Naive thymus-derived CD4-positive, alpha-beta T cell (primary cell): ENCODE data around the gene IP6K1. TPM values are rescaled to one million over a fixed set of nuclear protein-coding genes. Genes with fewer than 3 reads are reported as not detected.
"Not testable (repeated sequence)": the region's sequence is repeated elsewhere in the genome, so short reads cannot be mapped to it uniquely, and the experiment has no call there.

Source experiments
- ATAC-seq: fragments of 150-1000 bp; cut with Tn5 transposase; 2 replicates; pipeline ENCODE4 v1.10.0; 2021; ENCODE audit warnings: mild to moderate bottlenecking, moderate library complexity
- CTCF ChIA-PET: fragments of 350-600 bp; sonication (Branson Sonifier 250); formaldehyde crosslinking; loops from one replicate; lab custom pipeline; 2021; ENCODE audit warnings: antibody characterized with exemption; lab: Charles Lee
- POLR2A ChIA-PET: fragments of 350-600 bp; sonication (Branson Sonifier 250); formaldehyde crosslinking; loops from one replicate; lab custom pipeline; 2021; ENCODE audit warnings: antibody characterized with exemption, inconsistent platforms; lab: Charles Lee
- DNase-seq, 9 donors: peaks; one replicate each; pipeline versions ENCODE4 v3.0.0 to v3.0.0-alpha.2; 2020 to 2022; ENCODE audit warnings: mixed read lengths in 1 of 9
- H3K27ac ChIP-seq: one replicate; pipeline ENCODE4 v1.7.0; 2013; ENCODE audit warnings: mild to moderate bottlenecking, low read depth, low read length, moderate library complexity
- H3K27me3 ChIP-seq, 2 donors: one replicate each; pipeline ENCODE4 v1.7.0; 2013; ENCODE audit warnings: low read length in 2 of 2, mild to moderate bottlenecking in 2 of 2, moderate library complexity in 2 of 2; ENCODE audit not compliant: control insufficient read depth in 2 of 2, insufficient read depth in 2 of 2
- H3K36me3 ChIP-seq, 3 experiments: 1 replicate in 2 of 3; 2 replicates in 1 of 3; pipeline ENCODE4 v1.7.0; 2013; ENCODE audit warnings: low read length in 3 of 3, mild to moderate bottlenecking in 3 of 3, moderate library complexity in 1 of 3; ENCODE audit not compliant: insufficient read depth in 3 of 3, control insufficient read depth in 2 of 3
- H3K4me1 ChIP-seq, 2 donors: one replicate each; pipeline ENCODE4 v1.7.0; 2013; ENCODE audit warnings: low read length in 2 of 2, mild to moderate bottlenecking in 2 of 2, moderate library complexity in 1 of 2; ENCODE audit not compliant: control insufficient read depth in 2 of 2, insufficient read depth in 2 of 2
- H3K4me3 ChIP-seq: 2 replicates; pipeline ENCODE4 v1.7.0; 2013; ENCODE audit warnings: mild to moderate bottlenecking, low read length
- H3K9me3 ChIP-seq, 3 experiments: 1 replicate in 2 of 3; 2 replicates in 1 of 3; pipeline ENCODE4 v1.7.0; 2013; ENCODE audit warnings: low read length in 3 of 3; ENCODE audit not compliant: control insufficient read depth in 2 of 3
- H3K27ac Mint-ChIP-seq, 9 donors: one replicate each; pipeline ENCODE4 v1.8.0; 2020 to 2022; ENCODE audit warnings: mixed read lengths in 9 of 9, mild to moderate bottlenecking in 8 of 9, moderate library complexity in 5 of 9, inconsistent platforms in 2 of 9
- H3K27me3 Mint-ChIP-seq, 5 donors: one replicate each; pipeline ENCODE4 v1.8.0; 2021 to 2022; ENCODE audit warnings: mixed read lengths in 5 of 5, mild to moderate bottlenecking in 1 of 5
- H3K36me3 Mint-ChIP-seq, 5 donors: one replicate each; pipeline ENCODE4 v1.8.0; 2020 to 2022; ENCODE audit warnings: mixed read lengths in 5 of 5, mild to moderate bottlenecking in 3 of 5, inconsistent platforms in 1 of 5
- H3K4me1 Mint-ChIP-seq, 7 donors: one replicate each; pipeline ENCODE4 v1.8.0; 2020 to 2022; ENCODE audit warnings: mixed read lengths in 7 of 7, mild to moderate bottlenecking in 3 of 7, inconsistent platforms in 1 of 7
- H3K4me3 Mint-ChIP-seq, 10 donors: one replicate each; pipeline ENCODE4 v1.8.0; 2020 to 2022; ENCODE audit warnings: mild to moderate bottlenecking in 10 of 10, mixed read lengths in 10 of 10, moderate library complexity in 6 of 10, inconsistent platforms in 2 of 10
- H3K9me3 Mint-ChIP-seq, 11 donors: one replicate each; pipeline ENCODE4 v1.8.0; 2020 to 2022; ENCODE audit warnings: mixed read lengths in 11 of 11, mild to moderate bottlenecking in 4 of 11, inconsistent platforms in 1 of 11, moderate library complexity in 1 of 11
- intact Hi-C, 2 donors: fragments of 100-400 bp; cut with micrococcal nuclease; formaldehyde crosslinking; loops; one replicate each; pipeline ENCODE4 v1.15.1; 2023
- polyA plus RNA-seq, 2 donors: library from polyadenylated mRNA; unstranded; fragments of 300-500 nt; fragmentation: Illumina TruSeq; gene quantifications; one replicate each; pipeline ENCODE4 v1.2.3, GENCODE V29; 2021
- total RNA-seq, 6 experiments: library from RNA in 5 of 6; stranded (reverse) in 5 of 6; gene quantifications; 1 replicate in 5 of 6; 2 replicates in 1 of 6; pipeline ENCODE4 v1.2.3 and lab custom pipeline; 2021 to 2026

The IP6K1 gene
- total and polyA plus RNA-seq, 7 experiments from 2014 or later: 18.4 to 57.0 (median 45.4) TPM

DNA sequence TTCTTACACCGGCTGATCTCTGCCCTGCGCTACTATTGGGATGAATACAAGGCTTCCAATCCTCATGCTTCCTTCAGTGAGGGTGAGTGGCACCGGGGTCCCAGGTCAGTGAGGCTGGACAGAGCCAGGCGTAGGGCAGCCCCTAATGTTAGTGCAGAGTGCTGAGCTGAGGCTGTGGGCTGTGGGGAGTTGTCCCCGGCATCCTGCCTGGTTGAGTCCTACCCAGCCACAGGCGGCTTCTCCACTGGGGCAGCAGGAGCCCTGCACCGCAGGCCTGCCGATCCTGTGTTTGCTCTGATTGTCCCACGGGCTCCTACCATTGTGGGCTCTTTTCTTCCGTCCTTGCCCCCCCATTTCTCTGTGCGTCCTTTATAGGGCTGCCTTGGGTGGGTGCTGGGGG, 83.7 kb downstream of the IP6K1 start:
- Histone ChIP-seq H3K27me3 (no peaks in the 10 kb centered on the region), H3K4me1 (no peaks in the 10 kb centered on the region), H3K36me3 (peaks cover 0 to 88% (median 0%) of the 10 kb centered on the region in 3 experiments), H3K4me3 (no peak overlapping the region), H3K27ac (no peak overlapping the region), H3K9me3 (no peaks in the 10 kb centered on the region)
- H3K4me3 Mint-ChIP-seq: no peak overlapping the region
- no peaks in the 10 kb centered on the region for H3K27me3 Mint-ChIP-seq
- H3K9me3 Mint-ChIP-seq: no peaks in the 10 kb centered on the region
- H3K36me3 Mint-ChIP-seq: peaks cover 0 to 10% (median 2%) of the 10 kb centered on the region in 5 donors
- no peak for DNase-seq
- no peak for ATAC-seq
- intact Hi-C loops: loop anchor here (1.0 kb wide), 5 partner anchors 17 to 163 kb away; partner anchors contain the start of gene AMIGO3 (in 2 of the 2)
- POLR2A ChIA-PET: no interaction called here
- H3K4me1 Mint-ChIP-seq: peaks cover 0 to 7% (median 0%) of the 10 kb centered on the region in 7 donors
- CTCF ChIA-PET: interaction anchor here (0.5 to 1.0 kb wide), 3 partner anchors 120 to 163 kb away, joined by 3 to 4 read pairs (median 3); no protein-coding TSS in a partner anchor
- H3K27ac Mint-ChIP-seq: peak overlapping the region in 1 of 9 donors; percentile 72

DNA sequence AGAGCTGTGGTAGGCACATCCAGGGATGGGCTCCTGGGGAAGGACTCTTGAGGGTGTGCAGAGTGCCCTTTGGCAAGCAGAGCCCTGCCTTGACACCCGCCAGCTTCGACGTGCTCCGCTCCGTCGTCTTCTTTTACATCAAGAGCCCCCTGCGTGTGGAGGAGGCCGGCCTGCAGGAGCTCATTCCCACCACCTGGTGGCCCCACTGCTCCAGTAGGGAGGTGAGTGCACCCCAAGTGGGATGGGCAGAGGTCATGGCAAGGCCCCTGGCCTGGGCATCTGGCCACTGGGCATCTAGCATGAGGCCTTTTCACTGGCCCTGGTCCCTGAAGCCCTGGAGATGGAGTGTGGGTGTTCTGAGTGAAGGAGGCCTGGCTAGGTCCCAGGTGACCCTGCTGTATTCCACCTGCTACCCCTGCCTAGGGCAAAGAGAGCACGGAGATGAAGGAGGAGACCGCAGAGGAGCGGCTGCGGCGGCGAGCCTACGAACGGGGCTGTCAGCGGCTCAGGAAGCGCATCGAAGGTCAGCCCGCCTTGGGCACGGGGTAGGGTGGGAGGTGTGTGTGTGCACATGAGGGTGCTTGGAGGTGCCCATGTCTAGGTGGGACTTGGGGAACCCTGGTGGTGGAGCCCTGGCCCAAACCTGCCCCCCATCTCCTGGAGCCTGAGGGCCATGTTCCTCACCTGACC, 84.8 kb downstream of the IP6K1 start:
- CTCF ChIA-PET: interaction anchor here (0.8 to 1.9 kb wide), 3 partner anchors 30 to 162 kb away, joined by 3 to 8 read pairs (median 4); no protein-coding TSS in a partner anchor
- Histone ChIP-seq H3K27me3 (no peaks in the 10 kb centered on the region), H3K27ac (no peak overlapping the region), H3K4me3 (no peak overlapping the region), H3K36me3 (peaks cover 0 to 83% (median 0%) of the 10 kb centered on the region in 3 experiments), H3K9me3 (no peaks in the 10 kb centered on the region), H3K4me1 (no peaks in the 10 kb centered on the region)
- Mint-ChIP-seq H3K36me3 (peaks cover 0 to 4% (median 0%) of the 10 kb centered on the region in 5 donors), H3K27me3 (no peaks in the 10 kb centered on the region), H3K27ac (no peak overlapping the region), H3K4me1 (peaks cover 0 to 7% (median 0%) of the 10 kb centered on the region in 7 donors), H3K9me3 (no peaks in the 10 kb centered on the region), H3K4me3 (no peak overlapping the region)
- intact Hi-C loops: no loop called here
- DNase-seq (no peak), ATAC-seq (no peak)
- POLR2A ChIA-PET: no interaction called here

DNA sequence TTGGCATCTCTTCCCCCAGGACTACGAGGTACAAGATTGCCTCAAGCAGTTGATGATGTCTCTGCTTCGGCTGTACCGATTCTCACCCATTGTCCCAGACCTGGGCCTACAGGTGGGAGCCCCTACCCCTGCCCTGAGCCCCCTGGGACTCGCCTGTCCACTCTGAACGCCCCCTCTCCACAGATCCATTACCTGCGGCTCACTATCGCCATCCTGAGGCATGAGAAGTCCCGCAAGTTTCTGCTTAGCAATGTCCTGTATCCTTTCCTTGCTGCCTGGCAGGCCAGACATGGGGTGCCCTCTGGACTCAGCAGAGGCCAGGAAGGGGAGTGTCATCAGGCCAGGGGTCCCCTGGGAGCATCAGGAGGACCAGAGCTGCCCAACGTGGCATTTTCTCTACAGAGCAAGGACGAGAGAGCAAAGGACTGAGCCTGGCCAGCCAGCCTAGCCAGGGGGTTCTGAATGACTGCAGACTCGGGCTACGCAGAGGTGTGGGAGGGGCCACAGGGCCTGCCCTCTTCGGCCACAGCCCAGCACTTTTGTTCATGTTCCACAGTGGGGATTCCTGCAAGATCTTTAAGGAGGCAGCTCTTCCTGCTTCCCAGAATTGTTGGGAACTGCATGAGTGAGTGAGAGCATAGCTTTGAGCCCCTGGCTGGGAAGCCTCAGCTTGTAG, 85.8 kb downstream of the IP6K1 start:
- CTCF ChIA-PET: interaction anchor here (1.9 kb wide), 1 partner anchor 29 kb away, joined by 8 read pairs; no protein-coding TSS in a partner anchor

DNA sequence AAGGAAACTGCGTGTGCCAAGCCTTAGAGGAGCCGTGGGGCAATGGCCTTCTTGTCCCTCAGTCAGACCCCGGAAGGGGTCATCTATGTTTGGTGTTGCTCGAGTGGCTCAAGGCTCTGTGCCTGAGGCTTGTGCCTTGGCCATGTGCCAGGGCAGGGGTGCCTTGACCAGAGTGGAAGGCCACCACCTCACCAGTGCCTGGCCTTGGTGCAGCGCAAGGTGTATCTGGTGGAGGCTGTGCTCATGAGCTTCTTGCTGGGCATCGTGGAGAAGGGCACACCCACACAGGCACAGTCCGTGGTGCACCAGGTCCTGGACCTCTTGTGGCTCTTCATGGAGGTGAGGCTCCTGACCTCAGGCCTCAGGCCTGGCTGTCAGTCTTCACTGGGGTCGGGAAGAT, 86.3 kb downstream of the IP6K1 start:
- ATAC-seq: no peak
- Histone ChIP-seq H3K36me3 (peaks cover 0 to 68% (median 0%) of the 10 kb centered on the region in 3 experiments), H3K27me3 (no peaks in the 10 kb centered on the region), H3K4me3 (no peak overlapping the region), H3K27ac (no peak overlapping the region), H3K4me1 (no peaks in the 10 kb centered on the region), H3K9me3 (no peaks in the 10 kb centered on the region)
- intact Hi-C loops: no loop called here
- ChIA-PET CTCF (no interaction called here), POLR2A (no interaction called here)
- Mint-ChIP-seq H3K4me3 (no peak overlapping the region), H3K9me3 (no peaks in the 10 kb centered on the region), H3K27me3 (no peaks in the 10 kb centered on the region), H3K27ac (peak overlapping the region in 1 of 9 donors; percentile 80), H3K36me3 (peaks cover 0 to 4% (median 0%) of the 10 kb centered on the region in 5 donors), H3K4me1 (peaks cover 0 to 7% (median 0%) of the 10 kb centered on the region in 7 donors)
- no peak for DNase-seq

More for the DNA sequence above, 85.8 kb downstream of the IP6K1 start:
- Histone ChIP-seq H3K4me1 (no peaks in the 10 kb centered on the region), H3K9me3 (no peaks in the 10 kb centered on the region), H3K27me3 (no peaks in the 10 kb centered on the region), H3K27ac (no peak overlapping the region), H3K4me3 (no peak overlapping the region), H3K36me3 (peaks cover 0 to 74% (median 0%) of the 10 kb centered on the region in 3 experiments)
- no peak overlapping the region for H3K27ac Mint-ChIP-seq
- no peak for DNase-seq
- H3K27me3 Mint-ChIP-seq: no peaks in the 10 kb centered on the region
- H3K4me3 Mint-ChIP-seq: no peak overlapping the region
- no peak for ATAC-seq
- POLR2A ChIA-PET: no interaction called here
- intact Hi-C loops: no loop called here
- H3K36me3 Mint-ChIP-seq: peaks cover 0 to 4% (median 0%) of the 10 kb centered on the region in 5 donors
- H3K9me3 Mint-ChIP-seq: no peaks in the 10 kb centered on the region
- peaks cover 0 to 7% (median 0%) of the 10 kb centered on the region in 7 donors for H3K4me1 Mint-ChIP-seq

DNA sequence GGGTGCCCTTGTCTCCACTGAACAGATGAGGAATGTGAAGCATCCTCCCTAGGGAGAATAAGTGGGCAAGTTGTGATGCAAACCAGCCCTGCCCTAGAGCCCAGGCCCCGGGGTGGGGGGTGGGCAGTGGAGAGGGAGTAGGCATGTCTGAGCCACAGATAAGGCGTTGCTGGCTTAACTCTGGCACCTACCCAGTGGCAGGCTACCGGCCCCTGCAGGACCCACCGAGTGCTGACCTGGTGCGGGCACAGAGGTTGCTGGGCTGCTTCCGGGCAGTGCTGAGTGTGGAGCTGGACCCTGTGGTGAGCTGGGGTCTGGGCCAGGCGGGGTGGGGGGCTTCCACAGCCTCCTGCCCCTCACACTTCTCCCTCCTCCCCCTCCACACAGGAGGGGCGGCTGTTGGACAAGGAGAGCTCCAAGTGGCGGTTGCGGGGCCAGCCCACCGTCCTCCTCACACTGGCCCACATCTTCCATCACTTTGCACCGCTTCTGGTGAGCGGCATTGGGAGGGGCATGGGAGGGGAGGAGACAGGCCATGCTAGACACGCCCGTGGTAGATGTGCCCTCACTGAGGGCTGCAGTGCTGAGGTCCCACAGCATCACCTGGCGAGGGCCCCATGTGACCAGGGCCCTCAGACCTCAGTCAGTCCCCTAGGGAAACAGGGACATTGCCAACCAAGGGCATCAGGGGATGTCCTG, 86.9 kb downstream of the IP6K1 start:
- ChIA-PET POLR2A (no interaction called here), CTCF (no interaction called here)
- Histone ChIP-seq H3K4me3 (no peak overlapping the region), H3K36me3 (peaks cover 0 to 62% (median 0%) of the 10 kb centered on the region in 3 experiments), H3K4me1 (no peaks in the 10 kb centered on the region), H3K27ac (no peak overlapping the region), H3K9me3 (no peaks in the 10 kb centered on the region), H3K27me3 (no peaks in the 10 kb centered on the region)
- Mint-ChIP-seq H3K9me3 (no peaks in the 10 kb centered on the region), H3K27ac (no peak overlapping the region), H3K4me1 (peaks cover 0 to 7% (median 0%) of the 10 kb centered on the region in 7 donors), H3K27me3 (no peaks in the 10 kb centered on the region), H3K4me3 (no peak overlapping the region), H3K36me3 (peaks cover 0 to 4% (median 0%) of the 10 kb centered on the region in 5 donors)
- intact Hi-C loops: no loop called here
- ATAC-seq (no peak), DNase-seq (no peak)

DNA sequence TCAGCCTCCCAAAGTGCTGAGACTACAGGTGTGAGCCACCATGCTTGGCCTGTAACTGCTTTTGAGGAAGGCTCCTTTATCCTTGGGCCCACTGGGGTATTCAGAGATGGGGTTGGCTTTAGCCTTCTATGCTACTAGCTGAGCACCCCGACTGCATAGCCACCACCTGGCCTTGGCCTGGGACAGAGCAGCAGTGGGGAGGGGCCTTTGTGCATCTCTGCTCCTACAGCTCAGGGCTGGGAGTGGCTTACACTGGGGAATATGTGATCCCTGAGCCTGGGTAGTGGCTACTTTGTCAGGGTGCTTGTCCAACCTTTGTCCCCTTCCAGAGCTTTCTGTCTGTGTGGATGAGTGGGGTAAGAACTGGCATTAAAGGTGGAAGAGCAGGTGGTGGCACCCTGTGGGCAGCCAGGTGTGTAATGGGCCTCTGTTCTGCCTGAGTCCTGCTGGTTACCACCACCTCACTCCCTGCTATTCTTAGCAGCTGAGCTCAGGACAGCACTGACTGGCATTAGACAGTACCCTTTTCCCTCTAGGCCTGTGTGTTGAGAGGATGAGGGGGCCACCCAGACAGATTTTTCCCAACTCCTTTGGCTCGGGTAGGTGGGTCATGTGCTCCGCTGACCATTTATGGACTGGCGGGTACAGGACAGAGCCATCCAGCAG, 90.9 kb downstream of the IP6K1 start:
- POLR2A ChIA-PET: not testable (repeated sequence)

More for the DNA sequence above, 90.9 kb downstream of the IP6K1 start:
- H3K27me3 ChIP-seq, H3K4me3 ChIP-seq, H3K27ac Mint-ChIP-seq, intact Hi-C loops, H3K4me3 Mint-ChIP-seq, H3K9me3 Mint-ChIP-seq, H3K9me3 ChIP-seq, DNase-seq, H3K27me3 Mint-ChIP-seq, H3K27ac ChIP-seq, CTCF ChIA-PET, H3K36me3 Mint-ChIP-seq, ATAC-seq, H3K4me1 ChIP-seq: not testable (repeated sequence)
- peaks cover 0 to 35% (median 0%) of the 10 kb centered on the region in 3 experiments for H3K36me3 ChIP-seq
- peaks cover 9 to 28% (median 26%) of the 10 kb centered on the region in 7 donors for H3K4me1 Mint-ChIP-seq
